PC-3 (cell line): ENCODE measurements around the gene DNMBP. TPM values are rescaled to one million over a fixed set of nuclear protein-coding genes. Genes with fewer than 3 reads are reported as not detected.
"Not testable (repeated sequence)": the region's sequence is repeated elsewhere in the genome, so short reads cannot be mapped to it uniquely, and the experiment has no call there.

Experiments used
- ATAC-seq: fragments of 200-7000 bp; cut with Tn5 transposase; 2 replicates; pipeline ENCODE4 v1.9.1; 2020; ENCODE audit warnings: mild to moderate bottlenecking, moderate library complexity
- BruUV-seq: library from RNA; stranded (reverse); fragments of 400-500 nt; replicated peaks from 2 replicates; lab custom pipeline; 2021; lab: Mats Ljungman, UMichigan
- CTCF ChIA-PET: fragments of 300-600 bp; sonication (Branson Sonifier 250); formaldehyde crosslinking; loops from one replicate; lab custom pipeline; 2022; ENCODE audit warnings: antibody characterized with exemption; lab: Charles Lee
- POLR2A ChIA-PET: fragments of 300-600 bp; sonication (Branson Sonifier 250); formaldehyde crosslinking; loops from one replicate; lab custom pipeline; 2022; ENCODE audit warnings: antibody characterized with exemption; ENCODE audit not compliant: unreplicated experiment; lab: Charles Lee
- DNase-seq: peaks from one replicate; pipeline ENCODE4 v3.0.0-alpha.2; 2015
- H2AFZ ChIP-seq: fragments of 300-600 bp; sonication (generic); 2 replicates; pipeline ENCODE4 v1.6.0; 2016; ENCODE audit warnings: antibody characterized with exemption, low read length
- H3F3A ChIP-seq: fragments of 300-600 bp; sonication (generic); one replicate; pipeline ENCODE4 v1.6.0; 2017; ENCODE audit warnings: antibody characterized with exemption, low read length, control low read depth, mild to moderate bottlenecking; ENCODE audit not compliant: unreplicated experiment
- H3K27ac ChIP-seq: fragments of 300-600 bp; sonication (generic); 2 replicates; pipeline ENCODE4 v1.5.1; 2016; ENCODE audit warnings: mild to moderate bottlenecking, low read length
- H3K27me3 ChIP-seq: fragments of 300-600 bp; sonication (generic); 2 replicates; pipeline ENCODE4 v1.6.1; 2016; ENCODE audit warnings: low read length, mixed read lengths
- H3K36me3 ChIP-seq: fragments of 300-600 bp; sonication (generic); 2 replicates; pipeline ENCODE4 v1.6.1; 2016; ENCODE audit warnings: low read depth, mixed run types, low read length, mixed read lengths
- H3K4me1 ChIP-seq: fragments of 300-600 bp; sonication (generic); 2 replicates; pipeline ENCODE4 v1.5.1; 2016; ENCODE audit warnings: low read length; ENCODE audit not compliant: insufficient read depth
- H3K4me2 ChIP-seq: fragments of 300-600 bp; sonication (generic); 2 replicates; pipeline ENCODE4 v1.6.0; 2016; ENCODE audit warnings: low read length
- H3K4me3 ChIP-seq: fragments of 300-600 bp; sonication (generic); 2 replicates; pipeline ENCODE4 v1.5.1; 2016; ENCODE audit warnings: mild to moderate bottlenecking, low read length, mixed read lengths
- H3K79me2 ChIP-seq: fragments of 300-600 bp; sonication (generic); 2 replicates; pipeline ENCODE4 v1.6.1; 2017; ENCODE audit warnings: low read length, mixed read lengths
- H3K9ac ChIP-seq: fragments of 300-600 bp; sonication (generic); 2 replicates; pipeline ENCODE4 v1.6.0; 2016; ENCODE audit warnings: mild to moderate bottlenecking, low read length
- H3K9me2 ChIP-seq: fragments of 300-600 bp; sonication (generic); replicated peaks from 2 replicates; pipeline ENCODE4 v1.6.1; 2016; ENCODE audit warnings: mixed run types, low read length, mixed read lengths
- H3K9me3 ChIP-seq: fragments of 300-600 bp; sonication (generic); 2 replicates; pipeline ENCODE4 v1.6.1; 2016; ENCODE audit warnings: low read length, mixed read lengths
- H4K20me1 ChIP-seq: fragments of 300-600 bp; sonication (generic); 2 replicates; pipeline ENCODE4 v1.6.1; 2016; ENCODE audit warnings: low read length, mixed read lengths
- EZH2 ChIP-seq: fragments of 300-600 bp; sonication (generic); IDR thresholded peaks from one replicate; pipeline ENCODE4 v1.6.1; 2017; ENCODE audit warnings: antibody characterized with exemption, mild to moderate bottlenecking, low read length; ENCODE audit not compliant: unreplicated experiment
- EZH2phosphoT487 ChIP-seq: fragments of 300-600 bp; sonication (generic); IDR thresholded peaks from 2 replicates; pipeline ENCODE4 v1.6.1; 2018; ENCODE audit warnings: mild to moderate bottlenecking, antibody characterized with exemption, low read length, borderline replicate concordance
- intact Hi-C: fragments of 100-400 bp; cut with micrococcal nuclease; formaldehyde crosslinking; loops from 2 replicates; pipeline ENCODE4 v1.9.0; 2023
- total RNA-seq: library from RNA; depleted of rRNA; stranded (reverse); fragments of >200 nt; gene quantifications from 2 replicates; pipeline ENCODE4 v1.2.3, GENCODE V29; 2014
- TF ChIP-seq, protein P1 (sequence below): fragments of 300-600 bp; sonication (generic); conservative IDR thresholded peaks from 2 replicates; pipeline ENCODE4 v1.5.1; 2017; ENCODE audit warnings: antibody characterized with exemption, low read depth, mild to moderate bottlenecking, low read length

DNMBP gene
- total RNA-seq, 1 experiment from 2014 or later: 6.2 TPM

DNA sequence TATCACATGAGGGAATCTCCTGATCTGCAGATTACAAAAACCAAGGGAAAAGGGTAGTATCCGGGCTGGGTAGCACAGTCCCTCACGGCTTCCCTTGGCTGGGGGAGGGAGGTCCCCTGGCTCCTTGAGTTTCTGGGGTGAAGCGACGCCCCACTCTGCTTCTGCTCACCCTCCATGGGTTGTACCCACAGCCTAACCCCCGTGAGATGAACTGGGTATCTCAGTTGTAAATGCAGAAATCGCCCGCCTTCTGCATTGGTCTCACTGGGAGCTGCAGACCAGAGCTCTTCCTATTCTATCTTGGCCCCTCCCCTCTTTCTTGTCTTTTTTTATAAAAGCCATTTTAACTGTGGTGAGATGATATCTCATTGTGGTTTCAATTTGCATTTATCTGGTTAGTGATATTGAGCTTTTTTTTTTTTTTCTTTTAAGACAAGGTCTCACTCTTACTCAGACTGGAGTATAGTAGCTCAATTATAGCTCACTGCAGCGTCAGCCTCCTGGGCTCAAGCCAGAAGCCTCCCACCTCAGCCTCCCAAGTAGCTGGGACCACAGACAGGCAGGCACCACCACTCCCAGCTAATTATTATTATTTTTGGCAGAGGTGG is 139.5 kb downstream of the DNMBP start:
- Histone ChIP-seq H3K79me2 (no peaks in the 10 kb centered on the region), H4K20me1 (no peaks in the 10 kb centered on the region), H3K27ac (no peak overlapping the region), H3F3A (no peaks in the 10 kb centered on the region), H3K9me2 (no peaks in the 10 kb centered on the region), H2AFZ (no peak overlapping the region), H3K4me2 (no peak overlapping the region), H3K4me3 (no peak overlapping the region), H3K27me3 (no peaks in the 10 kb centered on the region), H3K36me3 (no peaks in the 10 kb centered on the region), H3K9ac (no peak overlapping the region), H3K9me3 (no peaks in the 10 kb centered on the region), H3K4me1 (no peaks in the 10 kb centered on the region)
- intact Hi-C loops: no loop called here
- TF ChIP-seq, protein P1, sequence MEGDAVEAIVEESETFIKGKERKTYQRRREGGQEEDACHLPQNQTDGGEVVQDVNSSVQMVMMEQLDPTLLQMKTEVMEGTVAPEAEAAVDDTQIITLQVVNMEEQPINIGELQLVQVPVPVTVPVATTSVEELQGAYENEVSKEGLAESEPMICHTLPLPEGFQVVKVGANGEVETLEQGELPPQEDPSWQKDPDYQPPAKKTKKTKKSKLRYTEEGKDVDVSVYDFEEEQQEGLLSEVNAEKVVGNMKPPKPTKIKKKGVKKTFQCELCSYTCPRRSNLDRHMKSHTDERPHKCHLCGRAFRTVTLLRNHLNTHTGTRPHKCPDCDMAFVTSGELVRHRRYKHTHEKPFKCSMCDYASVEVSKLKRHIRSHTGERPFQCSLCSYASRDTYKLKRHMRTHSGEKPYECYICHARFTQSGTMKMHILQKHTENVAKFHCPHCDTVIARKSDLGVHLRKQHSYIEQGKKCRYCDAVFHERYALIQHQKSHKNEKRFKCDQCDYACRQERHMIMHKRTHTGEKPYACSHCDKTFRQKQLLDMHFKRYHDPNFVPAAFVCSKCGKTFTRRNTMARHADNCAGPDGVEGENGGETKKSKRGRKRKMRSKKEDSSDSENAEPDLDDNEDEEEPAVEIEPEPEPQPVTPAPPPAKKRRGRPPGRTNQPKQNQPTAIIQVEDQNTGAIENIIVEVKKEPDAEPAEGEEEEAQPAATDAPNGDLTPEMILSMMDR: no peak
- no peak for TF ChIP-seq EZH2
- no peak for TF ChIP-seq EZH2phosphoT487
- ATAC-seq: no peak
- no peak for DNase-seq
- ChIA-PET POLR2A (no interaction called here), CTCF (no interaction called here)
- BruUV-seq: no TSS peak

DNA sequence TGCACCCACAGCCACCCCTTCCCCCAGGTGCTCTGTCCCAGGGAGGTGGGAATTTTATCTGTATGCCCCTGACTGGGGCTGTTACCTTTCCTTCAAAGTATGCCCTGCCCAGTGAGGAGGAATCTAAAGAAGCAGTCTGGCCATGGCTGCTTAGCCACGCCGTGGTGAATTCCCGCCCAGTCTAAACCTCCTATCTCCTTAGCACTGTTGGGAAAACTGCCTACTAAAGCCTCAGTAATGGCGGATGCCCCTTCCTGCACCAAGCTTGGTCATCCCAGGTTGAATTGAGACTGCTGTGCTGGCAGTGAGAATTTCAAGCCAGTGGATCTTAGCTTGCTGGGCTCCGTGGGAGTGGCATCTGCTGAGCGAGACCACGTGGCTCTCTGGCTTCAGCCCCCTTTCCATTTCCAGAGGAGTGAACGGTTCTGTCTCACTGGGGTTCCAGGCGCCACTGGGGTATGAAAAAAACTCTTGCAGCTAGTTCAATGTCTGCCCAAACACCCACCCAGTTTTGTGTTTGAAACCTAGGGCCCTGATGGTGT is 140.1 kb downstream of the DNMBP start:
- Histone ChIP-seq H3K9ac (no peak overlapping the region), H3K79me2 (no peaks in the 10 kb centered on the region), H2AFZ (no peak overlapping the region), H3K4me2 (no peak overlapping the region), H3K36me3 (no peaks in the 10 kb centered on the region), H4K20me1 (no peaks in the 10 kb centered on the region), H3K9me3 (no peaks in the 10 kb centered on the region), H3K27ac (no peak overlapping the region), H3K27me3 (no peaks in the 10 kb centered on the region), H3K4me3 (no peak overlapping the region), H3K4me1 (no peaks in the 10 kb centered on the region), H3K9me2 (no peaks in the 10 kb centered on the region), H3F3A (no peaks in the 10 kb centered on the region)
- ATAC-seq: no peak
- BruUV-seq: no TSS peak
- ChIA-PET CTCF (no interaction called here), POLR2A (no interaction called here)
- intact Hi-C loops: no loop called here
- no peak for DNase-seq
- TF ChIP-seq EZH2phosphoT487: no peak
- no peak for TF ChIP-seq EZH2
- TF ChIP-seq, protein P1: no peak

DNA sequence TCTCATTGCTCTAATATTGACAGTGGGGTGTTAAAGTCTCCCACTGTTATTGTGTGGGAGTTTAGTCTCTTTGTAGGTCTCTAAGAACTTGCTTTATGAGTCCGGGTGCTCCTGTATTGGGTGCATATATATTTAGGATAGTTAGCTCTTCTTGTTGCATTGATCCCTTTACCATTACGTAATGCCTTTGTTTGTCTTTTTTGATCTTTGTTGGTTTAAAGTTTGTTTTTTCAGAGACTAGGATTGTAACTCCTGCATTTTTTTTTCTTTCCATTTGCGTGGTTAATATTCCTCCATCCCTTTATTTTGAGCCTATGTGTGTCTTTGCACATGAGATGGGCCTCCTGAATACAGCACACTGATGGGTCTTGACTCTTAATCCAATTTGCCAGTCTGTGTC is 142.5 kb downstream of the DNMBP start:
- H3K27ac ChIP-seq, H3K27me3 ChIP-seq, H3K4me2 ChIP-seq, H2AFZ ChIP-seq, POLR2A ChIA-PET, H3K79me2 ChIP-seq, H4K20me1 ChIP-seq, intact Hi-C loops, H3K36me3 ChIP-seq, H3K9me2 ChIP-seq, H3K4me3 ChIP-seq, H3F3A ChIP-seq, BruUV-seq, CTCF ChIA-PET, DNase-seq, H3K9ac ChIP-seq, H3K4me1 ChIP-seq, ATAC-seq, H3K9me3 ChIP-seq: not testable (repeated sequence)

DNA sequence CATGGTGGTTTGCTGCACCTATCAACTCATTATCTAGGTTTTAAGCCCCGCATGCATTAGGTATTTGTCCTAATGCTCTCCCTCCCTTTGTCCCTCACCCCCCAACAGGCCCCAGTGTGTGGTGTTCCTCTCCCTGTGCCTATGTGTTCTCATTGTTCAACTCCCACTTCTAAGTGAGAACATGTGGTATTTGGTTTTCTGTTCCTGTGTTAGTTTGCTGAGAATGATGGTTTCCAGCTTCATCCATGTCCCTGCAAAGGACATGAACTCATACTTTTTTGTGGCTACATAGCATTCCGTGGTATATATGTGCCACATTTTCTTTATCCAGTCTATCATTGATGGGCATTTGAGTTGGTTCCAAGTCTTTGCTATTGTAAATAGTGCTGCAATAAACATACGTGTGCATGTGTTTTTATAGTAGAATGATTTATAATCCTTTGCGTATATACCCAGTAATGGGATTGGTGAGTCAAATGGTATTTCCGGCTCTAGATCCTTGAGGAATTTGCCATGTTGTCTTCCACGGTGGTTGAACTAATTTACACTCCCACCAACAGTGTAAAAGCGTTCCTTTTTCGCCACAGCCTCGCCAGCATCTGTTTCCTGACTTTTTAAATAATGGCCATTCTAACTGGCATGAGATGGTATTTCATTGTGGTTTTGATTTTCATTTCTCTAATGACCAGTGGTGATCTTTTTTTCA is 146.1 kb downstream of the DNMBP start:
- H3K9ac ChIP-seq, BruUV-seq, H3K4me3 ChIP-seq, H4K20me1 ChIP-seq, CTCF ChIA-PET, H3K9me3 ChIP-seq, H3K36me3 ChIP-seq, H3F3A ChIP-seq, H3K79me2 ChIP-seq, H2AFZ ChIP-seq, intact Hi-C loops, POLR2A ChIA-PET, H3K4me1 ChIP-seq, H3K27me3 ChIP-seq, H3K4me2 ChIP-seq, H3K9me2 ChIP-seq: not testable (repeated sequence)
- DNase-seq (peak; percentile 41), ATAC-seq (peak; percentile 33; the same call in 1 of the 2 replicates)
- H3K27ac ChIP-seq: peak overlapping the region; percentile 16; the same call in 1 of the 2 replicates
